Measurements from ENCODE around the gene ZSCAN30.
A peak's percentile ranks its signal among the peaks of the same experiment; 100 is the strongest.

The ZSCAN30 gene

GRCh38 chr18:35267161-35267651 lies 22.8 kb downstream of the ZSCAN30 start:
- H3K36me3 Mint-ChIP-seq (ENCODE audit: low read depth) = peaks cover 35% of the 10 kb centered on the region
- intact Hi-C loops (cut with micrococcal nuclease) = no loop called here
- peaks cover 4% of the 10 kb centered on the region for H3K27me3 Mint-ChIP-seq

GRCh38 chr18:35264409-35264808 lies 25.6 kb downstream of the ZSCAN30 start:
- no peak overlapping the region for H3K27ac Mint-ChIP-seq
- H3K27me3 Mint-ChIP-seq = peaks cover 4% of the 10 kb centered on the region
- H3K4me3 Mint-ChIP-seq = no peak overlapping the region
- peaks cover 30% of the 10 kb centered on the region for H3K9me3 Mint-ChIP-seq
- H3K4me1 Mint-ChIP-seq (ENCODE audit: low read depth) = peaks cover 24% of the 10 kb centered on the region
- H3K36me3 Mint-ChIP-seq (ENCODE audit: low read depth) = peaks cover 49% of the 10 kb centered on the region
- intact Hi-C loops (cut with micrococcal nuclease) = no loop called here

More at GRCh38 chr18:35267161-35267651, 22.8 kb downstream of the ZSCAN30 start:
- Mint-ChIP-seq H3K4me1 (ENCODE audit: low read depth) (peaks cover 24% of the 10 kb centered on the region), H3K27ac (peak overlapping the region; percentile 89), H3K9me3 (peaks cover 30% of the 10 kb centered on the region), H3K4me3 (peak overlapping the region; percentile 88)

- no peak overlapping the region for H3K4me3 Mint-ChIP-seq
- intact Hi-C loops (cut with micrococcal nuclease) = no loop called here
- H3K27ac Mint-ChIP-seq = no peak overlapping the region
- no peaks in the 10 kb centered on the region for H3K4me1 Mint-ChIP-seq (ENCODE audit: low read depth)
- peaks cover 70% of the 10 kb centered on the region for H3K9me3 Mint-ChIP-seq
- H3K36me3 Mint-ChIP-seq (ENCODE audit: low read depth) = peaks cover 75% of the 10 kb centered on the region
- no peaks in the 10 kb centered on the region for H3K27me3 Mint-ChIP-seq
Measured at GRCh38 chr18:35256947-35257346, 33.1 kb downstream of the ZSCAN30 start.

GRCh38 chr18:35253655-35254287 lies 36.3 kb downstream of the ZSCAN30 start:
- peaks cover 85% of the 10 kb centered on the region for H3K36me3 Mint-ChIP-seq (ENCODE audit: low read depth)
- H3K27me3 Mint-ChIP-seq = no peaks in the 10 kb centered on the region
- H3K4me3 Mint-ChIP-seq = no peak overlapping the region
- H3K4me1 Mint-ChIP-seq (ENCODE audit: low read depth) = peaks cover 5% of the 10 kb centered on the region
- H3K9me3 Mint-ChIP-seq = peaks cover 86% of the 10 kb centered on the region
- intact Hi-C loops (cut with micrococcal nuclease) = no loop called here
- H3K27ac Mint-ChIP-seq = no peak overlapping the region

- Mint-ChIP-seq H3K4me1 (ENCODE audit: low read depth) (peaks cover 10% of the 10 kb centered on the region), H3K9me3 (peaks cover 86% of the 10 kb centered on the region), H3K4me3 (no peak overlapping the region), H3K27ac (no peak overlapping the region), H3K36me3 (ENCODE audit: low read depth) (peaks cover 86% of the 10 kb centered on the region), H3K27me3 (no peaks in the 10 kb centered on the region)
- intact Hi-C loops (cut with micrococcal nuclease) = no loop called here
Measured at GRCh38 chr18:35252466-35252865, 37.6 kb downstream of the ZSCAN30 start.

GRCh38 chr18:35248429-35248828 lies 41.6 kb downstream of the ZSCAN30 start:
- Mint-ChIP-seq H3K27ac (no peak overlapping the region), H3K27me3 (no peaks in the 10 kb centered on the region), H3K4me3 (no peak overlapping the region), H3K9me3 (peaks cover 90% of the 10 kb centered on the region), H3K36me3 (ENCODE audit: low read depth) (peaks cover 99% of the 10 kb centered on the region), H3K4me1 (ENCODE audit: low read depth) (peaks cover 15% of the 10 kb centered on the region)
- intact Hi-C loops (cut with micrococcal nuclease) = loop anchor here (10.0 kb wide), 1 partner anchor 726 kb away; the partner anchor contains the start of gene RMP24

GRCh38 chr18:35247412-35248249 lies 42.4 kb downstream of the ZSCAN30 start:
- Mint-ChIP-seq H3K9me3 (peaks cover 90% of the 10 kb centered on the region), H3K36me3 (ENCODE audit: low read depth) (peaks cover 99% of the 10 kb centered on the region), H3K4me3 (no peak overlapping the region), H3K4me1 (ENCODE audit: low read depth) (peaks cover 18% of the 10 kb centered on the region), H3K27ac (no peak overlapping the region), H3K27me3 (no peaks in the 10 kb centered on the region)
- intact Hi-C loops (cut with micrococcal nuclease) = loop anchor here (10.0 kb wide), 1 partner anchor 727 kb away; the partner anchor contains the start of gene RMP24

GRCh38 chr18:35246831-35247230 lies 43.2 kb downstream of the ZSCAN30 start:
- intact Hi-C loops (cut with micrococcal nuclease) = loop anchor here (10.0 kb wide), 1 partner anchor 728 kb away; the partner anchor contains the start of gene RMP24
- H3K27ac Mint-ChIP-seq = no peak overlapping the region
- H3K4me1 Mint-ChIP-seq (ENCODE audit: low read depth) = peaks cover 20% of the 10 kb centered on the region

GRCh38 chr18:35245719-35246317 lies 44.2 kb downstream of the ZSCAN30 start:
- Mint-ChIP-seq H3K36me3 (ENCODE audit: low read depth) (peaks cover 89% of the 10 kb centered on the region), H3K27me3 (no peaks in the 10 kb centered on the region), H3K27ac (no peak overlapping the region), H3K4me1 (ENCODE audit: low read depth) (peaks cover 20% of the 10 kb centered on the region), H3K4me3 (no peak overlapping the region), H3K9me3 (peaks cover 77% of the 10 kb centered on the region)
- intact Hi-C loops (cut with micrococcal nuclease) = loop anchor here (10.0 kb wide), 1 partner anchor 729 kb away; the partner anchor contains the start of gene RMP24

More at GRCh38 chr18:35246831-35247230, 43.2 kb downstream of the ZSCAN30 start:
- Mint-ChIP-seq H3K36me3 (ENCODE audit: low read depth) (peaks cover 95% of the 10 kb centered on the region), H3K9me3 (peaks cover 87% of the 10 kb centered on the region), H3K27me3 (no peaks in the 10 kb centered on the region), H3K4me3 (no peak overlapping the region)

- Mint-ChIP-seq H3K4me3 (no peak overlapping the region), H3K9me3 (peaks cover 68% of the 10 kb centered on the region), H3K27ac (no peak overlapping the region), H3K36me3 (ENCODE audit: low read depth) (peaks cover 83% of the 10 kb centered on the region), H3K4me1 (ENCODE audit: low read depth) (peaks cover 15% of the 10 kb centered on the region), H3K27me3 (no peaks in the 10 kb centered on the region)
- intact Hi-C loops (cut with micrococcal nuclease) = loop anchor here (10.0 kb wide), 1 partner anchor 730 kb away; the partner anchor contains the start of gene RMP24
Measured at GRCh38 chr18:35244671-35245070, 45.4 kb downstream of the ZSCAN30 start.

- H3K27ac Mint-ChIP-seq = no peak overlapping the region
- peaks cover 10% of the 10 kb centered on the region for H3K4me1 Mint-ChIP-seq (ENCODE audit: low read depth)
- intact Hi-C loops (cut with micrococcal nuclease) = loop anchor here (10.0 kb wide), 1 partner anchor 732 kb away; the partner anchor contains the start of gene RMP24
- H3K9me3 Mint-ChIP-seq = peaks cover 52% of the 10 kb centered on the region
- H3K4me3 Mint-ChIP-seq = no peak overlapping the region
- H3K27me3 Mint-ChIP-seq = no peaks in the 10 kb centered on the region
- H3K36me3 Mint-ChIP-seq (ENCODE audit: low read depth) = peaks cover 62% of the 10 kb centered on the region
Measured at GRCh38 chr18:35242426-35242825, 47.6 kb downstream of the ZSCAN30 start.

- Mint-ChIP-seq H3K4me3 (peak overlapping the region; percentile 92), H3K27me3 (no peaks in the 10 kb centered on the region), H3K27ac (peak overlapping the region; percentile 100), H3K4me1 (ENCODE audit: low read depth) (peaks cover 7% of the 10 kb centered on the region), H3K9me3 (peaks cover 42% of the 10 kb centered on the region), H3K36me3 (ENCODE audit: low read depth) (peaks cover 52% of the 10 kb centered on the region)
- intact Hi-C loops (cut with micrococcal nuclease) = loop anchor here (10.0 kb wide), 1 partner anchor 733 kb away; the partner anchor contains the start of gene RMP24
Measured at GRCh38 chr18:35241448-35241804, 48.6 kb downstream of the ZSCAN30 start.

- Mint-ChIP-seq H3K27me3 (no peaks in the 10 kb centered on the region), H3K9me3 (peaks cover 37% of the 10 kb centered on the region), H3K27ac (peak within 1 kb of the TSS; percentile 100), H3K4me1 (ENCODE audit: low read depth) (peaks cover 5% of the 10 kb centered on the region), H3K4me3 (peak within 1 kb of the TSS; percentile 92), H3K36me3 (ENCODE audit: low read depth) (peaks cover 46% of the 10 kb centered on the region)
- intact Hi-C loops (cut with micrococcal nuclease) = loop anchor here (1.0 to 10.0 kb wide), 4 partner anchors 10 to 734 kb away; partner anchors contain the start of genes RMP24, ZNF24 and ZSCAN30
Measured at GRCh38 chr18:35240664-35241447, 49.2 kb downstream of the ZSCAN30 start, which contains the start of gene ZNF397. Gene ZNF397, plus strand, starts transcription at chr18:35241034. Its CDS starts 1,437 bp downstream, at chr18:35242471.

Data from dendritic cell treated with granulocyte-macrophage colony-stimulating factor and Interleukin-4, amounts not matched to agents 40 ng/mL and 50 ng/mL, for 4 days (primary cell).